ENCODE data around the gene BST2. TPM values are rescaled to one million over a fixed set of nuclear protein-coding genes. Genes with fewer than 3 reads are reported as not detected.

Gene BST2
- total and polyA plus RNA-seq, 10 donors = 91.4 to 257 (median 168) TPM

GRCh38 chr19:17390665-17391370 lies 14.6 kb downstream of the BST2 start:
- WGBS, 5 donors = 1% methylated on average over 41 to 50 of the region's 50 CpGs
- DNase-seq = peak; percentile 96
- intact Hi-C loops (cut with DNase I; ENCODE audit: low total_unique reads) = no loop called here
- H3K9me3 ChIP-seq = peaks cover 0 to 10% (median 2%) of the 10 kb centered on the region in 8 donors
- peak overlapping the region in 5 of 8 donors; percentile 46 to 67 (median 61) for H3K27ac ChIP-seq
- H3K27me3 ChIP-seq (replicated peaks in 1 of 7) = peaks cover 0 to 29% (median 0%) of the 10 kb centered on the region in 7 donors
- peak; percentile 65 to 81 (median 79) for TF ChIP-seq POLR2AphosphoS5 (IDR thresholded peaks at IDR 0.05)
- TF ChIP-seq CTCF (IDR thresholded peaks at IDR 0.05 in 8 of 11, conservative IDR thresholded peaks at IDR 0.05 in 3 of 11) = peak; percentile 45 to 93 (median 88)
- TF ChIP-seq POLR2A (IDR thresholded peaks at IDR 0.05) = no peak
- H3K4me3 ChIP-seq = peak overlapping the region; percentile 32 to 78 (median 47)
- peaks cover 12 to 57% (median 49%) of the 10 kb centered on the region in 6 donors for H3K4me1 ChIP-seq
- H3K36me3 ChIP-seq = no peaks in the 10 kb centered on the region

DNA sequence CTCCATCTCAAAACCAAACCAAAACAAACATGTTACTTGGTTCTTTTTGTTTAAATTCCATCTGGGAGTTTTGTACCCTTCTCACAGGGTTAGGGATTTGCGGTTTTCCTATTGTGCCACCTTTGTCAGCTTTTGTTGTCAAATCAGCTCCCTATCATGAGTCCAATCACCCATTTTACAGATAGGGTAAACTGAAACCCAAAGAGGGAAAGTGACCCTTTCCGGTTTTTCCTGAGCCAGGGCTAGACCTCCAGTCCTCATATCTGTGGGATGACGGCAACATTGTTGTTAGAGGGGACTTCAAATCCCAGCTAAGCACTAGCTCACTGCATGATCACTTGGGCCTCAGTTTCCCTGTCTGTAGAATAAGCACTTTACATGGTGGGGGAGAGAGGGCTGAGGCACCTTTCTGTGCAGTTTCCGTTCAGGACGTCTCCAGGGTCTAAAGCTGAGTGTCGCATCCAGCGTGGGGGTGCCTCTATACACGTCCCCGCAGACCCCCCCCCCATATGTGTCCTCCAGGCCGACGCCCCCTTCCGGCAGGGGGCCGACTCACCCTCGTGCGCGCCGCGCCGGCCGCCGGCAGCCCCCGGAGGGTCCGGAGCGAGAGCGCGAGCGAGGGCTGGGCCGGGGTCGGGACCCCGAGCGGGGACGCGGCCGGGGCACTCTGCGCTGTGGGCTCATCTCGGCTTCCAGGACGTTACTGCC lies 15.3 kb downstream of the BST2 start:
- H3K36me3 ChIP-seq = no peaks in the 10 kb centered on the region
- H3K27me3 ChIP-seq (replicated peaks in 1 of 7) = peaks cover 0 to 29% (median 0%) of the 10 kb centered on the region in 7 donors
- intact Hi-C loops (cut with DNase I; ENCODE audit: low total_unique reads) = loop anchor here (5.0 kb wide), 2 partner anchors 43 to 98 kb away; no protein-coding TSS in a partner anchor
- WGBS, 5 donors = 8 to 37% (median 9%) methylated on average over 7 to 37 of the region's 37 CpGs
- peaks cover 9 to 55% (median 48%) of the 10 kb centered on the region in 6 donors for H3K4me1 ChIP-seq
- TF ChIP-seq POLR2A (IDR thresholded peaks at IDR 0.05) (no peak), POLR2AphosphoS5 (IDR thresholded peaks at IDR 0.05) (no peak), CTCF (IDR thresholded peaks at IDR 0.05 in 8 of 11, conservative IDR thresholded peaks at IDR 0.05 in 3 of 11) (no peak)
- H3K4me3 ChIP-seq = peak overlapping the region; percentile 32 to 78 (median 47)
- DNase-seq = no peak
- peak overlapping the region in 5 of 8 donors; percentile 33 to 61 (median 49) for H3K27ac ChIP-seq
- peaks cover 0 to 10% (median 2%) of the 10 kb centered on the region in 8 donors for H3K9me3 ChIP-seq

DNA sequence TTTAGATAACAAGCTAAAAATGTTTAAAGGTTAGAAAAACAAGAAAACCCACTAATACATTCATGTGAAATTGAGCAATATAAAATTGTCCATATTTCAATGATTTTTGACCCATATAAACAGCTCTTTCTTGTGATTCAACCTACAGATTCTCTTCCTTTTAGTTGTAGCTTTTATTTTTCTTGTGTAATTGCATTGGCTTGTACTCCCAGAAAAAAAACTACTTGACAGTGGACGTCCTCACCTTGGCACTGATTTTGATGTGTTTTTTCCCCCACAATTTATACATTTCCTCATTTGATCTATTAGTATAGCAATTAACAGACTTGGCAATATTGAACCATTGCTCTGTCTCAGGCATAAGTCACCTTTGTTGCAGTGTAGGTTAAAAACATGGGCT lies 16.1 kb downstream of the BST2 start:
- WGBS, 5 donors = 55 to 80% (median 74%) methylated on average over 1 of the region's 1 CpG
- Histone ChIP-seq H3K36me3 (no peaks in the 10 kb centered on the region), H3K27me3 (replicated peaks in 1 of 7) (peaks cover 0 to 29% (median 0%) of the 10 kb centered on the region in 7 donors), H3K27ac (no peak overlapping the region), H3K9me3 (peaks cover 0 to 10% (median 2%) of the 10 kb centered on the region in 8 donors), H3K4me3 (no peak overlapping the region), H3K4me1 (peaks cover 4 to 46% (median 39%) of the 10 kb centered on the region in 6 donors)
- DNase-seq = no peak
- intact Hi-C loops (cut with DNase I; ENCODE audit: low total_unique reads) = loop anchor here (5.0 kb wide), 2 partner anchors 42 to 97 kb away; no protein-coding TSS in a partner anchor
- TF ChIP-seq POLR2A (IDR thresholded peaks at IDR 0.05) = no peak
- TF ChIP-seq CTCF (IDR thresholded peaks at IDR 0.05 in 8 of 11, conservative IDR thresholded peaks at IDR 0.05 in 3 of 11) = no peak
- no peak for TF ChIP-seq POLR2AphosphoS5 (IDR thresholded peaks at IDR 0.05)

Measured in spleen (tissue), 11 donors.